Liver (tissue), 9 donors: Measurements from ENCODE around the gene GLIS1. TPM values are rescaled to one million over a fixed set of nuclear protein-coding genes. Genes with fewer than 3 reads are reported as not detected.

ENCODE experiments used
- DNase-seq: peaks from one replicate; pipeline ENCODE4 v3.0.0-alpha.2; 2017; ENCODE audit warnings: low spot score
- H3K27ac ChIP-seq, 2 donors: one replicate each; pipeline ENCODE4 v1.7.0; 2013; ENCODE audit warnings: inconsistent platforms in 2 of 2, low read length in 2 of 2, control low read depth in 1 of 2, low read depth in 1 of 2, mild to moderate bottlenecking in 1 of 2
- H3K27me3 ChIP-seq, 4 donors: one replicate each; pipeline versions ENCODE4 v1.6.1 to v1.7.0; 2013; ENCODE audit warnings: low read length in 3 of 4, inconsistent platforms in 1 of 4, mild to moderate bottlenecking in 1 of 4, moderate library complexity in 1 of 4; ENCODE audit not compliant: control insufficient read depth in 4 of 4, insufficient read depth in 4 of 4
- H3K36me3 ChIP-seq, 4 donors: one replicate each; pipeline versions ENCODE4 v1.6.1 to v1.7.0; 2013; ENCODE audit warnings: low read length in 3 of 4, mild to moderate bottlenecking in 3 of 4, low read depth in 1 of 4, moderate library complexity in 1 of 4; ENCODE audit not compliant: control insufficient read depth in 4 of 4, insufficient read depth in 3 of 4
- H3K4me1 ChIP-seq, 4 donors: one replicate each; pipeline versions ENCODE4 v1.6.1 to v1.7.0; 2013; ENCODE audit warnings: low read length in 3 of 4, mild to moderate bottlenecking in 3 of 4, moderate library complexity in 1 of 4; ENCODE audit not compliant: control insufficient read depth in 4 of 4, insufficient read depth in 4 of 4
- H3K4me3 ChIP-seq, 3 donors: one replicate each; pipeline versions ENCODE4 v1.6.1 to v1.7.0; 2013; ENCODE audit warnings: low read length in 3 of 3, control low read depth in 1 of 3, low read depth in 1 of 3, mild to moderate bottlenecking in 1 of 3
- H3K9ac ChIP-seq, 2 donors: one replicate each; pipeline ENCODE4 v1.7.0; 2013; ENCODE audit warnings: low read length in 2 of 2, mild to moderate bottlenecking in 2 of 2, moderate library complexity in 2 of 2, control low read depth in 1 of 2, low read depth in 1 of 2
- H3K9me3 ChIP-seq, 4 donors: one replicate each; pipeline versions ENCODE4 v1.6.1 to v1.7.0; 2013; ENCODE audit warnings: low read length in 3 of 4; ENCODE audit not compliant: control insufficient read depth in 4 of 4
- EGR1 ChIP-seq, 2 donors: IDR thresholded peaks; 2 replicates each; pipeline ENCODE4 v1.6.1; 2016 to 2018; ENCODE audit warnings: antibody characterized with exemption in 2 of 2, low read depth in 2 of 2
- FOXA1 ChIP-seq: IDR thresholded peaks from 2 replicates; pipeline ENCODE4 v1.6.1; 2016; ENCODE audit warnings: antibody characterized with exemption
- FOXA2 ChIP-seq: IDR thresholded peaks from 2 replicates; pipeline ENCODE4 v1.6.1; 2016; ENCODE audit warnings: antibody characterized with exemption
- GABPA ChIP-seq, 2 donors: IDR thresholded peaks in 1 of 2; conservative IDR thresholded peaks in 1 of 2; 2 replicates each; pipeline ENCODE4 v1.6.1; 2016; ENCODE audit warnings: antibody characterized with exemption in 2 of 2, mild to moderate bottlenecking in 1 of 2, moderate library complexity in 1 of 2
- HNF4A ChIP-seq, 2 donors: conservative IDR thresholded peaks; 2 replicates each; pipeline ENCODE4 v1.6.1; 2016; ENCODE audit warnings: antibody characterized with exemption in 2 of 2, mild to moderate bottlenecking in 2 of 2
- HNF4G ChIP-seq: IDR thresholded peaks from 2 replicates; pipeline ENCODE4 v1.6.1; 2016; ENCODE audit warnings: antibody characterized with exemption
- JUND ChIP-seq, 2 donors: IDR thresholded peaks; 2 replicates each; pipeline ENCODE4 v1.6.1; 2016; ENCODE audit warnings: antibody characterized with exemption in 2 of 2
- MAX ChIP-seq: IDR thresholded peaks from 2 replicates; pipeline ENCODE4 v1.6.1; 2016; ENCODE audit warnings: antibody characterized with exemption
- NR2F2 ChIP-seq: IDR thresholded peaks from 2 replicates; pipeline ENCODE4 v1.6.1; 2016; ENCODE audit warnings: antibody characterized with exemption
- RAD21 ChIP-seq, 2 donors: IDR thresholded peaks; 2 replicates each; pipeline ENCODE4 v1.6.1; 2016; ENCODE audit warnings: antibody characterized with exemption in 2 of 2, mild to moderate bottlenecking in 2 of 2
- REST ChIP-seq: IDR thresholded peaks from 2 replicates; pipeline ENCODE4 v1.6.1; 2016; ENCODE audit warnings: antibody characterized with exemption, mild to moderate bottlenecking
- RXRA ChIP-seq, 2 donors: IDR thresholded peaks; 2 replicates each; pipeline ENCODE4 v1.6.1; 2017 to 2018; ENCODE audit warnings: antibody characterized with exemption in 2 of 2, mild to moderate bottlenecking in 1 of 2
- TAF1 ChIP-seq: conservative IDR thresholded peaks from 2 replicates; pipeline ENCODE4 v1.6.1; 2016; ENCODE audit warnings: antibody characterized with exemption, mild to moderate bottlenecking
- ZBTB33 ChIP-seq: IDR thresholded peaks from 2 replicates; pipeline ENCODE4 v1.6.1; 2016; ENCODE audit warnings: antibody characterized with exemption
- WGBS: extraction: QIAGEN DNeasy Blood & Tissue Kit; methylation state at CpG from one replicate; pipeline ENCODE4 v1.1.7; 2013; 5-methylcytosine and 5-hydroxymethylcytosine counted together
- polyA plus RNA-seq, 2 donors: library from polyadenylated mRNA; stranded (reverse) in 1 of 2; unstranded in 1 of 2; fragments of 200-250 nt in 1 of 2; fragments of >200 nt in 1 of 2; fragmentation: Nextera tagmentation in 1 of 2; extraction: Ambion mirVana in 1 of 2; gene quantifications; one replicate each; pipeline versions ENCODE4 v1.2.1 to v1.2.3, GENCODE V29; 2013 to 2015
- total RNA-seq, 2 donors: library from RNA; depleted of rRNA; stranded (reverse); fragments of >200 nt; gene quantifications; one replicate each; pipeline ENCODE4 v1.2.3, GENCODE V29; 2014
- TF ChIP-seq, protein P1 (sequence below): fragments of 150-350 bp; IDR thresholded peaks from 2 replicates; pipeline ENCODE4 v1.5.1; 2017; ENCODE audit warnings: improper control_type of control experiment, low read depth, low read length; ENCODE audit not compliant: missing input control
- donor health status: healthy.
- donor health status: healthy.
- donor health status: healthy.
- donor health status: healthy.
- donor health status: healthy.

The GLIS1 gene
- total and polyA plus RNA-seq, 4 donors, result under 0.01 to 0.05 TPM; not detected in 2

DNA sequence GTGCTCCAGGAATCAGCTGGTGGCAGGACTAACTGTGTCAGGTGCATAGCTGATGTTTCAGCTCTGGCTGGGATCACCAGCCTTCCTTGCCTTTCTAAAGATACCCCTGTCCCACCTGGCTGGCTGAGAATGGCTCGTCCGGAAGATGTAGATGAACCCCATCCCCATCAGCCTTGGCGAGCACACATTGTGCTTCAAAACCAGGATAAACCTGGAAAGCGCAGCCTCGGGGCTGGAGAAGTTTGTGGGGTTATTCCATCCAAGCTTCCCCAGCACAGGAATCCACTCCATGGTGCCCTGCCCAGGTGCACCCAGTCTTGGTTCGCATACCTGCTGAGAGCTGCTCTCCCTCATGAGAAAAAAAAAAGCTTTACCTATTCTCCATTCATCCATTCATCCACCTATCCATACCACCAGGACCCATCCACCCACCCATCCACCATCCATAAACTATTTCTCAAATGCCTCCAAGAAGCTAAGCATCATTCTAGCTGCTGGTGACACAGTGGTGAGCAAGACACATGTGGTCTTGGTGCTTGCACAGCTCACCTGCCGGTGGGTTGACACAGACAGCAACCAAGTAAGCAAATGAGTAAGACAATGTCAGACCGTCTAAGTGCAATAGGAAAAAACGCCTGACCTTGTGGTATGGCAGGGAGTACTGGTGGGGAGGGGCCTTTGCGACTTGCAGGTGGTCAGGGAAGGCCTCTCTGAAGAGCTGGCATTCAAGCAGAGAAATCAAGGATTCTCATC lies 185.8 kb downstream of the GLIS1 start:
- no peaks in the 10 kb centered on the region for H3K27me3 ChIP-seq
- H3K9me3 ChIP-seq, result no peaks in the 10 kb centered on the region
- H3K36me3 ChIP-seq, result no peaks in the 10 kb centered on the region
- no peak overlapping the region for H3K9ac ChIP-seq
- no peak for TF ChIP-seq HNF4A (conservative IDR thresholded peaks at IDR 0.05)
- no peak for TF ChIP-seq MAX
- TF ChIP-seq GABPA (IDR thresholded peaks at IDR 0.05 in 1 of 2, conservative IDR thresholded peaks at IDR 0.05 in 1 of 2), result no peak
- no peak for TF ChIP-seq RXRA (IDR thresholded peaks at IDR 0.05)
- no peak for TF ChIP-seq NR2F2
- TF ChIP-seq JUND (IDR thresholded peaks at IDR 0.05), result no peak
- no peak for TF ChIP-seq TAF1
- TF ChIP-seq REST, result no peak
- TF ChIP-seq EGR1 (IDR thresholded peaks at IDR 0.05; ENCODE audit: low read depth in 2 of 2), result no peak
- no peak for TF ChIP-seq HNF4G
- no peak for TF ChIP-seq RAD21 (IDR thresholded peaks at IDR 0.05)
- no peak for TF ChIP-seq FOXA2
- TF ChIP-seq ZBTB33, result no peak
- TF ChIP-seq FOXA1, result no peak
- TF ChIP-seq, protein P1, sequence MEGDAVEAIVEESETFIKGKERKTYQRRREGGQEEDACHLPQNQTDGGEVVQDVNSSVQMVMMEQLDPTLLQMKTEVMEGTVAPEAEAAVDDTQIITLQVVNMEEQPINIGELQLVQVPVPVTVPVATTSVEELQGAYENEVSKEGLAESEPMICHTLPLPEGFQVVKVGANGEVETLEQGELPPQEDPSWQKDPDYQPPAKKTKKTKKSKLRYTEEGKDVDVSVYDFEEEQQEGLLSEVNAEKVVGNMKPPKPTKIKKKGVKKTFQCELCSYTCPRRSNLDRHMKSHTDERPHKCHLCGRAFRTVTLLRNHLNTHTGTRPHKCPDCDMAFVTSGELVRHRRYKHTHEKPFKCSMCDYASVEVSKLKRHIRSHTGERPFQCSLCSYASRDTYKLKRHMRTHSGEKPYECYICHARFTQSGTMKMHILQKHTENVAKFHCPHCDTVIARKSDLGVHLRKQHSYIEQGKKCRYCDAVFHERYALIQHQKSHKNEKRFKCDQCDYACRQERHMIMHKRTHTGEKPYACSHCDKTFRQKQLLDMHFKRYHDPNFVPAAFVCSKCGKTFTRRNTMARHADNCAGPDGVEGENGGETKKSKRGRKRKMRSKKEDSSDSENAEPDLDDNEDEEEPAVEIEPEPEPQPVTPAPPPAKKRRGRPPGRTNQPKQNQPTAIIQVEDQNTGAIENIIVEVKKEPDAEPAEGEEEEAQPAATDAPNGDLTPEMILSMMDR, result no peak
- DNase-seq, result no peak
- H3K27ac ChIP-seq, result no peak overlapping the region
- 81% methylated on average over 10 of the region's 10 CpGs for WGBS
- H3K4me1 ChIP-seq, result peaks cover 0 to 3% (median 0%) of the 10 kb centered on the region in 4 donors
- H3K4me3 ChIP-seq, result no peak overlapping the region
